IMR-90 (cell line): Measurements from ENCODE around the gene RPL19. TPM values are rescaled to one million over a fixed set of nuclear protein-coding genes. Genes with fewer than 3 reads are reported as not detected.

Experiments
- ATAC-seq: fragments of 200-7000 bp; cut with Tn5 transposase; 2 replicates; pipeline ENCODE4 v1.9.1; 2020; ENCODE audit warnings: low read depth, mild to moderate bottlenecking, moderate library complexity
- BruUV-seq: library from RNA; stranded (reverse); fragments of 400-500 nt; replicated peaks from 2 replicates; lab custom pipeline; 2021; lab: Mats Ljungman, UMichigan
- CTCF ChIA-PET: fragments of 300-600 bp; formaldehyde crosslinking; extraction: SDS; loops from one replicate; lab custom pipeline; 2021; ENCODE audit warnings: antibody characterized with exemption; lab: Yijun Ruan, JAX
- POLR2A ChIA-PET: fragments of 300-600 bp; sonication (Branson Sonifier 250); formaldehyde crosslinking; loops from one replicate; lab custom pipeline; 2022; ENCODE audit warnings: antibody characterized with exemption; ENCODE audit not compliant: unreplicated experiment; lab: Charles Lee
- DNase-seq: peaks from one replicate; pipeline ENCODE4 v3.0.0; 2013
- H2AFZ ChIP-seq: replicated peaks from 2 replicates; pipeline ENCODE3; 2013; ENCODE audit warnings: low read length, mild to moderate bottlenecking; ENCODE audit not compliant: poor library complexity
- H2AK5ac ChIP-seq: 2 replicates; pipeline ENCODE4 v1.6.1; 2013; ENCODE audit warnings: low read depth, low read length, inconsistent platforms
- H2AK9ac ChIP-seq: replicated peaks from 2 replicates; pipeline ENCODE3; 2013; ENCODE audit warnings: mild to moderate bottlenecking, low read depth, low read length, moderate library complexity; ENCODE audit not compliant: poor library complexity
- H2BK120ac ChIP-seq: 2 replicates; pipeline ENCODE4 v1.6.1; 2013; ENCODE audit warnings: low read depth, low read length, inconsistent platforms
- H2BK15ac ChIP-seq: 3 replicates; pipeline ENCODE4 v1.6.1; 2013; ENCODE audit warnings: low read depth, low read length, inconsistent platforms
- H2BK20ac ChIP-seq: 2 replicates; pipeline ENCODE4 v1.6.1; 2013; ENCODE audit warnings: low read depth, mild to moderate bottlenecking, inconsistent platforms, low read length, moderate library complexity
- H2BK5ac ChIP-seq: 2 replicates; pipeline ENCODE4 v1.6.1; 2013; ENCODE audit warnings: mild to moderate bottlenecking, low read depth, low read length, inconsistent platforms; ENCODE audit not compliant: poor library complexity, severe bottlenecking
- H3K14ac ChIP-seq: replicated peaks from 2 replicates; pipeline ENCODE4 v1.6.1; 2013; ENCODE audit warnings: low read depth, low read length, inconsistent platforms
- H3K18ac ChIP-seq: 2 replicates; pipeline ENCODE4 v1.6.1; 2013; ENCODE audit warnings: low read depth, low read length, control low read depth
- H3K23ac ChIP-seq: 2 replicates; pipeline ENCODE4 v1.6.1; 2013; ENCODE audit warnings: low read depth, low read length, inconsistent platforms
- H3K27ac ChIP-seq: 2 replicates; pipeline ENCODE4 v1.5.1; 2013; ENCODE audit warnings: mild to moderate bottlenecking, control low read depth, low read length; ENCODE audit not compliant: insufficient read depth
- H3K27me3 ChIP-seq: 2 replicates; pipeline ENCODE4 v1.6.1; 2013; ENCODE audit warnings: low read length; ENCODE audit not compliant: control insufficient read depth, insufficient read depth
- H3K36me3 ChIP-seq: 2 replicates; pipeline ENCODE4 v1.6.1; 2013; ENCODE audit warnings: low read length, mixed read lengths; ENCODE audit not compliant: control insufficient read depth, insufficient read depth
- H3K4ac ChIP-seq: 2 replicates; pipeline ENCODE4 v1.6.1; 2013; ENCODE audit warnings: low read depth, low read length, inconsistent platforms
- H3K4me1 ChIP-seq: 2 replicates; pipeline ENCODE4 v1.6.1; 2013; ENCODE audit warnings: low read length, mixed read lengths; ENCODE audit not compliant: control insufficient read depth, insufficient read depth
- H3K4me2 ChIP-seq: 2 replicates; pipeline ENCODE4 v1.6.1; 2013; ENCODE audit warnings: low read depth, mild to moderate bottlenecking, control low read depth, low read length, moderate library complexity
- H3K4me3 ChIP-seq: 2 replicates; pipeline ENCODE4 v1.5.1; 2013; ENCODE audit warnings: low read depth, mild to moderate bottlenecking, control low read depth, low read length, moderate library complexity; ENCODE audit not compliant: insufficient read depth
- H3K56ac ChIP-seq: 2 replicates; pipeline ENCODE4 v1.6.1; 2013; ENCODE audit warnings: low read length, inconsistent platforms; ENCODE audit not compliant: insufficient read depth; ENCODE audit errors: extremely low read depth
- H3K79me1 ChIP-seq, 2 experiments: 2 replicates each; pipeline ENCODE4 v1.6.1; 2013; ENCODE audit warnings: low read length in 2 of 2, inconsistent platforms in 1 of 2, low read depth in 1 of 2
- H3K9ac ChIP-seq: 2 replicates; pipeline ENCODE4 v1.6.1; 2013; ENCODE audit warnings: low read depth, low read length, control low read depth
- H3K9me1 ChIP-seq: 2 replicates; pipeline ENCODE4 v1.6.1; 2013; ENCODE audit warnings: low read length, inconsistent platforms; ENCODE audit not compliant: insufficient read depth
- H3K9me3 ChIP-seq: 2 replicates; pipeline ENCODE4 v1.6.1; 2013; ENCODE audit warnings: low read length; ENCODE audit not compliant: control insufficient read depth, insufficient read depth
- H4K20me1 ChIP-seq: 2 replicates; pipeline ENCODE4 v1.6.1; 2013; ENCODE audit warnings: low read length, inconsistent platforms; ENCODE audit not compliant: insufficient read depth
- H4K5ac ChIP-seq: 2 replicates; pipeline ENCODE4 v1.6.1; 2013; ENCODE audit warnings: mild to moderate bottlenecking, low read depth, low read length, control low read depth
- H4K8ac ChIP-seq, 2 experiments: 2 replicates each; pipeline ENCODE4 v1.6.1; 2013; ENCODE audit warnings: low read depth in 2 of 2, low read length in 2 of 2, control low read depth in 1 of 2, inconsistent platforms in 1 of 2
- H4K91ac ChIP-seq: 2 replicates; pipeline ENCODE4 v1.6.1; 2013; ENCODE audit warnings: low read depth, low read length, inconsistent platforms; ENCODE audit not compliant: insufficient read depth
- CEBPB ChIP-seq: IDR thresholded peaks from 2 replicates; pipeline ENCODE4 v1.6.1; 2012; ENCODE audit warnings: low read depth, low read length, improper control_type of control experiment
- WGBS, 2 experiments: methylation state at CpG; one replicate each; pipeline versions ENCODE4 v1.1.5 to v1.1.7; 2013; ENCODE audit warnings: missing lambda C conversion rate in 2 of 2; ENCODE audit not compliant: insufficient read length in 1 of 2; ENCODE audit errors: extremely low coverage in 2 of 2; 5-methylcytosine and 5-hydroxymethylcytosine counted together
- dilution Hi-C: fragments of 300-500 bp; cut with HindIII; formaldehyde crosslinking; loops from one replicate; pipeline ENCODE4 v1.14.3; 2018; ENCODE audit warnings: low sequenced_read_pairs; ENCODE audit not compliant: unreplicated experiment
- in situ Hi-C: fragments of 300-500 bp; cut with MboI; formaldehyde crosslinking; loops from 3 replicates; pipeline ENCODE4 v1.14.3; 2019; ENCODE audit warnings: low sequenced_read_pairs, inconsistent platforms, mixed read lengths
- intact Hi-C: fragments of 100-400 bp; cut with micrococcal nuclease; formaldehyde crosslinking; loops from 2 replicates; pipeline ENCODE4 v1.10.0; 2022
- polyA plus RNA-seq, 3 experiments: library from polyadenylated mRNA; depleted of rRNA; stranded (reverse); fragments of >200 nt; gene quantifications; 2 replicates each; pipeline ENCODE4 v1.2.3, GENCODE V29; 2012; ENCODE audit warnings: low replicate concordance in 1 of 3
- total RNA-seq: library from RNA; depleted of rRNA; stranded (reverse); fragments of >200 nt; gene quantifications from 2 replicates; pipeline ENCODE4 v1.2.3, GENCODE V29; 2012
- TF ChIP-seq, protein P1 (sequence below): conservative IDR thresholded peaks from 2 replicates; pipeline ENCODE4 v1.5.1; 2012; ENCODE audit warnings: mild to moderate bottlenecking, low read depth, low read length, improper control_type of control experiment

The RPL19 gene
- total and polyA plus RNA-seq, 2 of the 4 experiments (the other 2 are of a cell fraction), result 2,101 to 2,466 TPM

DNA sequence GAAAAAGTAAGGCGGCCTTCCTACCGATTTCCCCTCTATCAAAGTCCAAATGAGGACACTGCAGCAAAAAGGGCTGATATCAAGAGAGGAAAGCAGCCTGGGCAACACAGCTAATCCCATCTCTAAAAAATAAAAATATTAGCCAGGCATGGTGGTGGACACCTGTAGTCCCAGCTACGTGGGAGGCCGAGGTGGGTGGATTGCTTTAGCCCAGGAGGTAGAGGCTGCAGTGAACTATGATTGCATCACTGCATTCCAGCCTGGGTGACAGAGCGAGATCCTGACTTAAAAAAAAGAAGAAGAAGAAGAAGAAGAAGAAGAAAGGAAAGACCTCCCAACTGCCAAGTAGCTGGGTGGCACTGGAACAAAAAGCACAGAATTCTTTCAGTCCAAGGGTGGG, 17.0 kb upstream of the RPL19 start:
- DNase-seq (no peak), ATAC-seq (no peak)
- Histone ChIP-seq H3K56ac (no peak overlapping the region), H2AFZ (no peak overlapping the region), H3K4me3 (no peak overlapping the region), H3K79me1 (peaks cover 0 to 10% of the 10 kb centered on the region in 2 experiments; a peak in 1 of 4 replicates), H2AK9ac (no peak overlapping the region), H3K9ac (no peak overlapping the region), H3K14ac (no peak overlapping the region), H3K27ac (no peak overlapping the region), H2BK20ac (no peak overlapping the region), H2BK5ac (no peak overlapping the region), H3K36me3 (peaks cover 48% of the 10 kb centered on the region), H2BK15ac (no peak overlapping the region), H3K4me1 (no peaks in the 10 kb centered on the region), H3K18ac (no peak overlapping the region), H4K8ac (no peak overlapping the region), H3K23ac (no peak overlapping the region), H4K20me1 (no peaks in the 10 kb centered on the region; the same call in 1 of the 2 replicates), H3K9me1 (no peaks in the 10 kb centered on the region), H4K91ac (no peak overlapping the region), H3K4ac (no peak overlapping the region), H3K9me3 (no peaks in the 10 kb centered on the region), H2AK5ac (no peak overlapping the region), H3K4me2 (no peak overlapping the region), H3K27me3 (no peaks in the 10 kb centered on the region), H2BK120ac (no peak overlapping the region), H4K5ac (no peak overlapping the region)
- intact Hi-C loops, result no loop called here
- 100% methylated on average over 1 of the region's 5 CpGs; no CpG with 5 or more reads in 1 of the 2 experiments for WGBS, 2 experiments
- POLR2A ChIA-PET, result interaction anchor here (0.6 kb wide), 1 partner anchor 17 kb away, joined by 5 read pairs; no protein-coding TSS in a partner anchor
- dilution Hi-C loops, result no loop called here
- in situ Hi-C loops, result no loop called here
- no TSS peak for BruUV-seq
- TF ChIP-seq, protein P1, sequence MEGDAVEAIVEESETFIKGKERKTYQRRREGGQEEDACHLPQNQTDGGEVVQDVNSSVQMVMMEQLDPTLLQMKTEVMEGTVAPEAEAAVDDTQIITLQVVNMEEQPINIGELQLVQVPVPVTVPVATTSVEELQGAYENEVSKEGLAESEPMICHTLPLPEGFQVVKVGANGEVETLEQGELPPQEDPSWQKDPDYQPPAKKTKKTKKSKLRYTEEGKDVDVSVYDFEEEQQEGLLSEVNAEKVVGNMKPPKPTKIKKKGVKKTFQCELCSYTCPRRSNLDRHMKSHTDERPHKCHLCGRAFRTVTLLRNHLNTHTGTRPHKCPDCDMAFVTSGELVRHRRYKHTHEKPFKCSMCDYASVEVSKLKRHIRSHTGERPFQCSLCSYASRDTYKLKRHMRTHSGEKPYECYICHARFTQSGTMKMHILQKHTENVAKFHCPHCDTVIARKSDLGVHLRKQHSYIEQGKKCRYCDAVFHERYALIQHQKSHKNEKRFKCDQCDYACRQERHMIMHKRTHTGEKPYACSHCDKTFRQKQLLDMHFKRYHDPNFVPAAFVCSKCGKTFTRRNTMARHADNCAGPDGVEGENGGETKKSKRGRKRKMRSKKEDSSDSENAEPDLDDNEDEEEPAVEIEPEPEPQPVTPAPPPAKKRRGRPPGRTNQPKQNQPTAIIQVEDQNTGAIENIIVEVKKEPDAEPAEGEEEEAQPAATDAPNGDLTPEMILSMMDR, result no peak
- TF ChIP-seq CEBPB, result peak; percentile 48
- CTCF ChIA-PET, result interaction anchor here (1.4 kb wide), 1 partner anchor 18 kb away, joined by 3 read pairs; no protein-coding TSS in a partner anchor
